ENCODE data around the gene CEMIP2.

DNA sequence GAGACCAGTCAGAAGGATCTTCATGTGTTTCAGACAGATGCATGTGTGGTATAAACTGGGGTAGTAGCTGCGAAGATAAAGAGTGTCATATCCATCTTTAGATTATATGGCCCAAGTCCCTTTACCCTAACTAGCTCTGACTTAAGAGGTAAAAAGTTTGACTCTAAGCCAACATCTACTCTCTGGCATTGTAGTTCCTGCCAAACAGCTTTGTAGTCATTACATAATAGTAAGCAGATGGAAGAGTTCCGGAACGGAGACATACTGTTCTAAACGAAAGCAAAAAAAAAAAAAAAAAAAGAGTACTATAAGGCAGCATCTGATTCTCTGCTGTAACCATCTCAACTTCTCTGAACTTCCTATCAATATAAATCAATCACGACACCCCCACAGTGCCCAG is 48.8 kb downstream of the CEMIP2 start:
- no peak for TF ChIP-seq CTCF (IDR thresholded peaks at IDR 0.05 in 4 of 5, conservative IDR thresholded peaks at IDR 0.05 in 1 of 5)
- no peak for TF ChIP-seq POLR2A (IDR thresholded peaks at IDR 0.05)
